Urinary bladder (tissue), 4 donors: ENCODE measurements around the gene PCGF6. TPM values are rescaled to one million over a fixed set of nuclear protein-coding genes. Genes with fewer than 3 reads are reported as not detected.
"Not testable (repeated sequence)": the region's sequence is repeated elsewhere in the genome, so short reads cannot be mapped to it uniquely, and the experiment has no call there.

Source experiments
- DNase-seq: peaks from one replicate; pipeline ENCODE4 v3.0.0-alpha.2; 2015; ENCODE audit errors: extremely low spot score
- H3K27ac ChIP-seq: one replicate; pipeline ENCODE4 v1.5.1; 2013; ENCODE audit warnings: low read depth, mild to moderate bottlenecking, moderate library complexity
- H3K36me3 ChIP-seq: one replicate; pipeline ENCODE4 v1.6.1; 2013; ENCODE audit warnings: mild to moderate bottlenecking, moderate library complexity; ENCODE audit not compliant: insufficient read depth
- H3K4me1 ChIP-seq: one replicate; pipeline ENCODE4 v1.6.1; 2013; ENCODE audit warnings: mild to moderate bottlenecking, moderate library complexity; ENCODE audit not compliant: insufficient read depth
- H3K4me3 ChIP-seq: one replicate; pipeline ENCODE4 v1.5.1; 2013; ENCODE audit warnings: low read depth, low read length
- whole genome bisulfite sequencing: extraction: QIAGEN DNeasy Blood & Tissue Kit; methylation state at CpG from one replicate; pipeline ENCODE4 v1.1.7; 2013; 5-methylcytosine and 5-hydroxymethylcytosine counted together
- polyA plus RNA-seq: library from polyadenylated mRNA; stranded (reverse); fragments of 200-250 nt; gene quantifications from one replicate; pipeline ENCODE4 v1.2.3, GENCODE V29; 2013
- small RNA-seq: library from RNA; depleted of rRNA; stranded (forward); fragments of <200 nt; gene quantifications from one replicate; pipeline ENCODE3, GENCODE V24; 2014
- total RNA-seq: library from RNA; depleted of rRNA; stranded (reverse); fragments of >200 nt; gene quantifications from one replicate; pipeline ENCODE4 v1.2.3, GENCODE V29; 2014
- donor health status: healthy with polysubstance abuse.
- donor health status: healthy.

The PCGF6 gene
- total and polyA plus RNA-seq, 2 donors: 10.1 to 14.9 TPM

- Histone ChIP-seq H3K27ac (no peak overlapping the region), H3K36me3 (no peaks in the 10 kb centered on the region), H3K4me1 (no peaks in the 10 kb centered on the region), H3K4me3 (no peak overlapping the region)
- no peak for DNase-seq
- 91% methylated on average over 5 of the region's 5 CpGs for WGBS
Measured at GRCh38 chr10:103259989-103260388, 91.0 kb downstream of the PCGF6 start.

- not testable (repeated sequence) for DNase-seq, H3K36me3 ChIP-seq, H3K27ac ChIP-seq, H3K4me1 ChIP-seq, H3K4me3 ChIP-seq
- WGBS: 89% methylated on average over 4 of the region's 4 CpGs
Measured at GRCh38 chr10:103258928-103259327, 92.0 kb downstream of the PCGF6 start.

GRCh38 chr10:103257812-103258211, 93.1 kb downstream of the PCGF6 start:
- no peak for DNase-seq
- Histone ChIP-seq H3K4me1 (no peaks in the 10 kb centered on the region), H3K4me3 (no peak overlapping the region), H3K36me3 (no peaks in the 10 kb centered on the region), H3K27ac (no peak overlapping the region)

GRCh38 chr10:103256613-103257012, 94.3 kb downstream of the PCGF6 start:
- no peak for DNase-seq
- H3K4me1 ChIP-seq: no peaks in the 10 kb centered on the region
- no peak overlapping the region for H3K27ac ChIP-seq
- H3K4me3 ChIP-seq: no peak overlapping the region
- 96% methylated on average over 1 of the region's 1 CpG for WGBS
- H3K36me3 ChIP-seq: no peaks in the 10 kb centered on the region

GRCh38 chr10:103254538-103255325, 96.2 kb downstream of the PCGF6 start:
- Histone ChIP-seq H3K27ac (no peak overlapping the region), H3K4me1 (no peaks in the 10 kb centered on the region), H3K36me3 (no peaks in the 10 kb centered on the region), H3K4me3 (no peak overlapping the region)
- no peak for DNase-seq
- WGBS: 57% methylated on average over 4 of the region's 4 CpGs

- 78% methylated on average over 3 of the region's 3 CpGs for WGBS
- H3K27ac ChIP-seq: no peak overlapping the region
- H3K36me3 ChIP-seq: no peaks in the 10 kb centered on the region
- DNase-seq: no peak
- no peaks in the 10 kb centered on the region for H3K4me1 ChIP-seq
- no peak overlapping the region for H3K4me3 ChIP-seq
Measured at GRCh38 chr10:103254113-103254512, 96.8 kb downstream of the PCGF6 start.

Small RNAs within 50 kb of the gene (small RNA-seq; reads per million reads assigned to genes)
- not detected for gene RNU11-3P

Other genes starting within 250 kb of the PCGF6 start
- 162 TPM for gene NT5C2, start 157.9 kb downstream of the PCGF6 start, total RNA-seq
- gene NT5C2, start 157.9 kb downstream of the PCGF6 start, polyA plus RNA-seq: 51.5 TPM
- not detected for gene RPEL1, start 105.3 kb downstream of the PCGF6 start, total RNA-seq
- 0.08 TPM for gene RPEL1, start 105.3 kb downstream of the PCGF6 start, polyA plus RNA-seq
- 5.8 TPM for gene INA, start 74.0 kb downstream of the PCGF6 start, total RNA-seq
- 2.4 TPM for gene INA, start 74.0 kb downstream of the PCGF6 start, polyA plus RNA-seq
- gene TAF5, start 16.8 kb upstream of the PCGF6 start, total RNA-seq: 8.7 TPM
- 3.0 TPM for gene TAF5, start 16.8 kb upstream of the PCGF6 start, polyA plus RNA-seq
- gene ATP5MK, start 45.3 kb upstream of the PCGF6 start, total RNA-seq: 231 TPM
- 456 TPM for gene ATP5MK, start 45.3 kb upstream of the PCGF6 start, polyA plus RNA-seq
- 19.7 TPM for gene PDCD11, start 45.5 kb upstream of the PCGF6 start, total RNA-seq
- gene PDCD11, start 45.5 kb upstream of the PCGF6 start, polyA plus RNA-seq: 14.9 TPM
- gene CALHM2, start 101.2 kb upstream of the PCGF6 start, total RNA-seq: 17.4 TPM
- 68.5 TPM for gene CALHM2, start 101.2 kb upstream of the PCGF6 start, polyA plus RNA-seq
- not detected for gene CALHM1, start 107.8 kb upstream of the PCGF6 start, total RNA-seq
- not detected for gene CALHM1, start 107.8 kb upstream of the PCGF6 start, polyA plus RNA-seq
- not detected for gene CALHM3, start 128.1 kb upstream of the PCGF6 start, total RNA-seq
- gene CALHM3, start 128.1 kb upstream of the PCGF6 start, polyA plus RNA-seq: not detected
- gene NEURL1, start 142.6 kb upstream of the PCGF6 start, total RNA-seq: 5.2 TPM
- gene NEURL1, start 142.6 kb upstream of the PCGF6 start, polyA plus RNA-seq: 27.8 TPM